ENCODE results near the gene PDILT.

DNA sequence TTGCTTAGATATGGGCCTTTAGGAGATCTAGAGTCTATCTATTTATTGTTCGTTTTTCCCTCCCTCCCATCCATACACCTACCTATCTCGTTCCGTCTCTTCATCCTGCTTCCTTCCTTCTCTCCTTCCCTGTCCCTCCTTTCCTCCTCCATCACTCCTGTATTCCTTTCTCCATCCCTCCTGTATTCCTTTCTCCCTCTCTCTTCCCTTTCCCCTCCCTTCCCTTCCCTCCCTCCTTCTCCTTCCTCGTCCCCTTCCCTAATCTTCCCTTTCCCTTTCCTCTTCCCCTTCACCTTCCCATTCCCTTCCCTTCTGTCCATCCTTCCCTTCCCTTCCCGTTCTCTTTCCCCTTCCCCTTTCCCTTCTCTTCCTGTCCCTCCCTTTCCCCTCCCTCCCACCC lies 87.8 kb downstream of the PDILT start:
- TF ChIP-seq CTCF (IDR thresholded peaks at IDR 0.05) (no peak), POLR2A (IDR thresholded peaks at IDR 0.05) (no peak)
